GM19468 (cell line): ENCODE results near the gene EYA4.

Experiments
- ATAC-seq: cut with Tn5 transposase; IDR thresholded peaks from one replicate; pipeline ENCODE4 v1.9.1; 2021; ENCODE audit warnings: mild to moderate bottlenecking, moderate library complexity, moderate number of reproducible peaks; ENCODE audit not compliant: unreplicated experiment; ENCODE audit errors: extremely low read depth

EYA4 gene

DNA sequence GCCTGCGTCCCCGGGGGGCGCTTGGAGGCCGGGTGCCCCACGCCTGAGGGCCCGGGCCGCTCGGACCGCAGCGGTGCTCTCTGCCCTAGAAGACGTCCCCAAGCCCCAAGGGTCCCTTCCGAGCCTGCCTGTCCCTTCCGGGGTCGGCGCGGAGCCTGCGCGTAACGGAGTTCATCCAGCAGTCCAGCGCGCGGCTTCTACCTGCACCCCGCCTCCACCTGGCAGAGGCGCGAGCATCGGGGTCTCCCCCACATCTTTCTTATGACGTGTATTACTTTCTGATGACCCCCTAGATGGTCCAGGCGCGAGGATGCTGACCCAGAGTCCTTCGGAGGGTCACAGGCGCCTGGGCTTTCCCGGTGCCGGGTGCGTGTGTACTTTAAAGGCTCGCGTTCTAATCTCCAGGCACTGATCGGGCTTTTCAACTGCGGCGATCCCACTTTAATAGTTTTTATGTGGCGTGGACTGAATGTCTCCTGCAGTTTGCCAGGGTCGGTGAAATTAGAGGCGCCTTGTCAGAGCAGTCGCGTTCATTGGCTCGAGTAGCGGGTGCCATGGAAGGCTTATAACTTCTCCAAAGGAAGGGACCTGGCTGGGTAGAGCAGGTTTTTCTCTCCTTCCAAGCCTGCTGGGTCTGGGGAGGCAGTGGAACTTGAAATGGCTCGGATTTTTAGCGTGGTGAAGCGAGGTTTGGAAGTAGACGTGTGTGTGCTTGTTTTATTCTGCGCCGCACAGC lies 912 bp downstream of the EYA4 start:
- ATAC-seq: no peak

GRCh38 chr6:133242637-133243585 lies 1.8 kb downstream of the EYA4 start:
- no peak for ATAC-seq

DNA sequence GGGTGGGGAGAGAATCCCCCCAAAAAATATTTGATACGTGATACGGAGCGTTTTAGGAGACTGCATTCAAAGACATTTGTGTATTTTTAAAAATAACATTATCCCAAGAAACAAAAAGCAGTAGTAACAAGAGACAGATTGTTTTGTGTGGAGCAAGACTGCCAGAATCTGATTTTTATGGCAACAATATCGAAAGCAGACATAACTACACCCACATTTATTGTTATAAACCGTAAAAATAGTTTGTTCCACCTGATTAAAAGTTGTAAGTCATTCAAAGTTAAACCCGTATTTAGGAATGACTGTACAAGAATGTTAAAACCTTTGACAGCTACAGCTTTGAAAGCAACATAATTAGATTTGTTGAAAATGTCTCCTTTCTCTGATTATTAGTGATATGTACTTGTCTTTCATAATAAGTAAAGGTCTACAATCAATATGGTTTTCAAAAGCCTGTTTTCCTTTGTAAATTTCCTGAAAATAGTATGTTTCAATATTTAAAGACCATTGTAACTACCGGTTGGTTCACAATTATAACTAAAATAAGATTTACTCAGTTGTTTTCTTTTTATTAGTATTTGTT lies 2.7 kb downstream of the EYA4 start:
- ATAC-seq: no peak

GRCh38 chr6:133244519-133244918 lies 3.4 kb downstream of the EYA4 start:
- ATAC-seq: no peak

DNA sequence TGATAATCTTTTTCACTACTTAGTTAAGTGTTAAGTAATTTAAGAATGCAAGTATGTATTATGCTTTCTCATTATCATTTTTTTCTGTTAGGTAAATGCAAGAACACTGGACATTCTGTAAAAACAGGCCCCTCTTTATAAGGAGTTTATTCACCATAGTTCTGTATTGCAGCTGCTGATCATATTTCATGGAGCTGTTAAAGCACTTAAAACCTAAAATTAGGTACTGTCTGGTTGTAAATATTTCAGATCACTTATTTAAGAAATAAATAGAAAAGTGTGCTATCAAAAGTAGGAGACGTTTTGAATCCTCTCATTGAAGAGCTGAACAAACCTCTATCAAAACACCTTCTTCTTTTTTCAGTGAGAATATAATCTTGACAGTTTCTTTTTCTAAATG lies 3.9 kb downstream of the EYA4 start:
- no peak for ATAC-seq

DNA sequence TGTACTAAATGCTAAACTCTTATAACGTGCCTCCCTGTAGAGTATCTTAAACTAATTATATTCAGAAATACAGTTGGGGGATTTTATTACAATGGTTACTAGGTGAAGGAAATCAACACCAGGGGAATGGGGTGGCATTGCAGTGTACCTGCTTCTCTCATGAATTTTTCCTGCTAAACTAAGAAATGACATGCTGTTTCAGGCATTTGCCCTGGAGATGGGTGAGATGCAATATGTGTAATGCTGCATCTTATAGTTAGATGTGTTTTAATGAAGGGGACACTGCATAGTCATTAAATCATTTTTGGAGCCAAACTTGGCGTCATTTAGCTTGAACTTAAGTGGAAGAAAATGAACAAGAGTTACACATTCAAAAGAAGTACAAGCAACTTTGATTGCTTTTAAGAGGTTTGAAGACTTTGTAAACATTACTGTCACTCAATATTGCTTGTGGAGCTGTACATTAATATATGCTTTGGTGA lies 4.3 kb downstream of the EYA4 start:
- no peak for ATAC-seq

DNA sequence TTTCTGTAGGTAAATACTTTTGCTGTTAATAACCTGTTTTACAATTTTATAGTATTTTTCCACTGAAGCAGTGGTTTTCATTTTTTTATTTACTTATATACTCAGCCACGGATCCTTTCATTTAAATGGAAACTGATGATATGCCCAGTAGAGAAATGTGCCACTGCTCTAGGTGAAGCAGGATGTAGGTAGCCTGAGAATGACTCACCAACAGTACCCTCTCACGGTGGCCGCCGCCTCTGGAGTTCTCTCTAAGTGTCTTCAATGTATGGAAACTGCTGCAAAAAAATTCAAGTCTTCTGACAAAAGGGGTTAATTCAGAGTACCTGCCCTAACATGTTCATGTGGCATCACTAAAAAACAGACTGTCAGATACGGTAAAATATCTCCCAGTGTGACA lies 6.4 kb downstream of the EYA4 start:
- no peak for ATAC-seq

DNA sequence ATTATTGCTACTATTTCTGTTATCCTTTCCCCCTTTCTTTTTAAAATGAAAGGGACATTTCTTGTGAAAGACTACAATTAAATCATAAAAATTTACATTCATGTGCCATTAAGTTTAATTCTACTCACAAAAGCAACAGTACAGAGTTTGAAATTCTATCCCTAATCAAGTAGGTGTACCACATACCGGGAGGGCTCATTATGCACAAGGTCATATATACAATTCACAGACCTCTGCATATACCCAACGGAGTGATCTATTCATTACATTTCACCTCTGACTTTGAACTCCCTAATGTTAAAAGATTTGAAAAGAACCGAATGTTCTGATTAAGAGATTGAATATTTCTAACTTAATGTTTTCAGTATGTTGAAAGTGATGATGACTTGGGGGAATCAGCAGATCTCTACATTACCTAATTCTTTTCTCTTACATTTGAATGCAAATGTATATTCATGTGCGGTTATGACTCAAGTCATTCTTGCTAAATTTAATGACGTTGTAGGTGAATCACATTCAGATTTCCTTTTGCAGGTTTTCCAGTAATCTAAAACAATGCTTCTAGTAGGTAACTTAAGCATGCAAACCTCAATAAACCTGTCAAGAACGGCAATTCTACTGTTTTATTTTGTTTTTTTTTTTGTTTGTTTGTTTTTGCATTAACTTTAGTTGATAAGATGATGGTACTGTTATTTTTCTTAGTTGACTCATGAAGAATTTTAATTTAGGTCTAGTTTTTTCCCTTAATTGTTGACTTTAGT lies 7.3 kb downstream of the EYA4 start:
- no peak for ATAC-seq

GRCh38 chr6:133251688-133252087 lies 10.5 kb downstream of the EYA4 start:
- ATAC-seq: no peak

GRCh38 chr6:133254552-133255228 lies 13.5 kb downstream of the EYA4 start:
- ATAC-seq: no peak

GRCh38 chr6:133257545-133258105 lies 16.5 kb downstream of the EYA4 start:
- ATAC-seq: no peak

DNA sequence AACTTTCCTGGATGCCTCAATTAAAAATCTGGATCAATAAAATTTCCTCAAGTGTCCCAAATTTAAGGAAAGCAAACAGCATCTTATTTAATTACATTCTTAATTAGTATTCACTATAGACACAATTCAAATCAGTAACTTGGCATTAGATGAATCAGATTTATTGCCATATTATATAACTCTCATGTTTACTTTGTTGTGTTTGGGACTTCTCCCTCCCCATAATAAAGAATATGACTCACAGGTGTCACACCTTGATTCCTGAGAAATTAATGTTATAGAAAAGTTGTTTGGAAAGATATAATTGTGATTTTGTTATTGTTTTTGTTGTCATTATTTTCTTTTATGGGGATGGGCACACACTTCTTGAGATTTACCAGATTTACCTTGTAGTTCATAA lies 18.4 kb downstream of the EYA4 start:
- no peak for ATAC-seq

DNA sequence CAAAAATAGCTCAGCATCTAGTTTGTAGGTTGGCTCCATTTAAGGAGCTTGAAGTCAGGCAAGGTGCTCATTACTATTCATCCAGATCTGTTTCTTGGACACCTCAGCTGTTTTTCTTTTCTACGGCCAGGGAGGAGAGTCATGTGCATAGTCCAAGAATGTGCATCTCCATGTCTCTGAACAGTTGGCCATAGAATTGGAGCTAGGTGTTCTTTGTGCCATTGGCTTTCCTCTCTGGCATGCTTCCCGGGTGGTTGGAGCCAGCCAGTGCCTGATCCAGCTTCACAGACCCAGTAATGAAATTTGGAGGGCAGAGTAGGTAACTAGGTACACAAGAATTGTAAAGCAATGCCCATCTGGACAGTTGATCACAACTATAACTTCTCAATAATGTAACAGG lies 21.6 kb downstream of the EYA4 start:
- ATAC-seq: no peak

- ATAC-seq: no peak
Measured at GRCh38 chr6:133265066-133265465, 23.9 kb downstream of the EYA4 start.

DNA sequence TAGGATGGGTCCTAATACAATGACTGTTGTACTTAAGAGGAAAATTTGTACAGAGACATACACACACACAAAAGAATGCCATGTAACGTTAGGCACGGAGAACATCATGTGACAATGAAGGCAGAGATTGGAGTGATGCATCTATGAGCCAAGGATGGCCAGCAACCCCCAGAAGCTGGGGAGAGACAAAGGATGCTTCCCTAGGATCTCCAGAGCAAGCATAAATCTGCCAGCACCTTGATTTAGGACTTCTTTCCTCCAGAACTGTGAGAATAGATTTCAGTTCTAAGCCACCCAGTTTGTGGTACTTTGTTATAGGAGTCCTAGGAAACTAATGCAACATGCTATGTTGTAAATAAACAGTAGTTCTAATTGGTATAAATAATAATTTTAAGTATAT lies 25.0 kb downstream of the EYA4 start:
- no peak for ATAC-seq

GRCh38 chr6:133268621-133269020 lies 27.5 kb downstream of the EYA4 start:
- no peak for ATAC-seq

DNA sequence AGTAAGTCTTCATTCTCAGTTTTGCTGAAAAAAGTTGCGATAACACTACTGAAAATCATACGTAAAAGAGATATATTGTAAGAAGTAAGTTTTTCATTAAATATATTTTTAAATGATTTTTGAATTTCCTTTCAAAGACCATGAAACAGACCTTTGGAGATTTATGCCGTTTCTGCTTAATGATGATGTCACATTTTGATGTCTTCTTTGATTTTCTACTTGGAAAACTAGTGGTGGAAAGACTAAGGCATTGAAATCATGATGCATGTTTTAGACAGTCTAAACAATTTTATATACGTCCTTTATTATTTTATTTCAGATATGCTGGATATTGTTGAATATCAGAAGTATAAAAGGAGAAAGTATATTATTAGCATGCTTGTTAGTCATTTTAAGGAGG lies 33.7 kb downstream of the EYA4 start:
- no peak for ATAC-seq

- no peak for ATAC-seq
Measured at GRCh38 chr6:133275213-133275612, 34.1 kb downstream of the EYA4 start.

- ATAC-seq: no peak
Measured at GRCh38 chr6:133277228-133277899, 36.2 kb downstream of the EYA4 start.
